Omental fat pad (tissue), 4 donors: Measurements from ENCODE around the gene TNFRSF9. TPM values are rescaled to one million over a fixed set of nuclear protein-coding genes. Genes with fewer than 3 reads are reported as not detected.

Source experiments
- ATAC-seq: fragments of 150-250 bp; one replicate; pipeline ENCODE4 v1.9.1; 2016; ENCODE audit warnings: mild to moderate bottlenecking, moderate library complexity; ENCODE audit not compliant: low FRiP score
- DNase-seq: peaks from one replicate; pipeline ENCODE4 v3.0.0-alpha.2; 2019; ENCODE audit warnings: low spot score
- total RNA-seq, 4 donors: library from RNA; depleted of rRNA; stranded (reverse); fragments of >200 nt; gene quantifications; one replicate each; pipeline ENCODE4 v1.1.0, GENCODE V29; 2016
- TF ChIP-seq, protein P1 (sequence below), 3 donors: fragments of 450-650 bp; IDR thresholded peaks; one replicate each; pipeline ENCODE4 v1.5.1; 2016 to 2017; ENCODE audit warnings: antibody characterized with exemption in 3 of 3, mild to moderate bottlenecking in 3 of 3, moderate library complexity in 2 of 3

Gene TNFRSF9
- total RNA-seq, 4 donors from 2014 or later: 0.44 to 1.1 (median 0.63) TPM

- TF ChIP-seq, protein P1, sequence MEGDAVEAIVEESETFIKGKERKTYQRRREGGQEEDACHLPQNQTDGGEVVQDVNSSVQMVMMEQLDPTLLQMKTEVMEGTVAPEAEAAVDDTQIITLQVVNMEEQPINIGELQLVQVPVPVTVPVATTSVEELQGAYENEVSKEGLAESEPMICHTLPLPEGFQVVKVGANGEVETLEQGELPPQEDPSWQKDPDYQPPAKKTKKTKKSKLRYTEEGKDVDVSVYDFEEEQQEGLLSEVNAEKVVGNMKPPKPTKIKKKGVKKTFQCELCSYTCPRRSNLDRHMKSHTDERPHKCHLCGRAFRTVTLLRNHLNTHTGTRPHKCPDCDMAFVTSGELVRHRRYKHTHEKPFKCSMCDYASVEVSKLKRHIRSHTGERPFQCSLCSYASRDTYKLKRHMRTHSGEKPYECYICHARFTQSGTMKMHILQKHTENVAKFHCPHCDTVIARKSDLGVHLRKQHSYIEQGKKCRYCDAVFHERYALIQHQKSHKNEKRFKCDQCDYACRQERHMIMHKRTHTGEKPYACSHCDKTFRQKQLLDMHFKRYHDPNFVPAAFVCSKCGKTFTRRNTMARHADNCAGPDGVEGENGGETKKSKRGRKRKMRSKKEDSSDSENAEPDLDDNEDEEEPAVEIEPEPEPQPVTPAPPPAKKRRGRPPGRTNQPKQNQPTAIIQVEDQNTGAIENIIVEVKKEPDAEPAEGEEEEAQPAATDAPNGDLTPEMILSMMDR (IDR thresholded peaks at IDR 0.05): no peak
- DNase-seq: no peak
- no peak for ATAC-seq
These were observed 24.2 kb downstream of the TNFRSF9 start for GRCh38 chr1:7916501-7916830.

- TF ChIP-seq, protein P1 (IDR thresholded peaks at IDR 0.05): no peak
- ATAC-seq (no peak), DNase-seq (no peak)
These were observed 24.7 kb downstream of the TNFRSF9 start for GRCh38 chr1:7915826-7916500.

- no peak for ATAC-seq
- DNase-seq: no peak
- TF ChIP-seq, protein P1 (IDR thresholded peaks at IDR 0.05): no peak
These were observed 27.7 kb downstream of the TNFRSF9 start for GRCh38 chr1:7912743-7913557.

GRCh38 chr1:7912145-7912544, 28.5 kb downstream of the TNFRSF9 start:
- no peak for DNase-seq
- ATAC-seq: no peak

GRCh38 chr1:7905262-7905661, 35.4 kb downstream of the TNFRSF9 start:
- no peak for ATAC-seq
- TF ChIP-seq, protein P1 (IDR thresholded peaks at IDR 0.05): no peak
- no peak for DNase-seq

More at GRCh38 chr1:7912145-7912544, 28.5 kb downstream of the TNFRSF9 start:
- TF ChIP-seq, protein P1 (IDR thresholded peaks at IDR 0.05): no peak

- ATAC-seq (peak; percentile 77), DNase-seq (no peak)
- TF ChIP-seq, protein P1 (IDR thresholded peaks at IDR 0.05): no peak
These were observed 38.1 kb downstream of the TNFRSF9 start for GRCh38 chr1:7902478-7903085.
